GM21737 (cell line): ENCODE data around the gene RAB3C.

ENCODE experiments used
- ATAC-seq: cut with Tn5 transposase; IDR thresholded peaks from one replicate; pipeline ENCODE4 v1.9.1; 2021; ENCODE audit warnings: mild to moderate bottlenecking, moderate library complexity; ENCODE audit not compliant: unreplicated experiment

RAB3C gene

DNA sequence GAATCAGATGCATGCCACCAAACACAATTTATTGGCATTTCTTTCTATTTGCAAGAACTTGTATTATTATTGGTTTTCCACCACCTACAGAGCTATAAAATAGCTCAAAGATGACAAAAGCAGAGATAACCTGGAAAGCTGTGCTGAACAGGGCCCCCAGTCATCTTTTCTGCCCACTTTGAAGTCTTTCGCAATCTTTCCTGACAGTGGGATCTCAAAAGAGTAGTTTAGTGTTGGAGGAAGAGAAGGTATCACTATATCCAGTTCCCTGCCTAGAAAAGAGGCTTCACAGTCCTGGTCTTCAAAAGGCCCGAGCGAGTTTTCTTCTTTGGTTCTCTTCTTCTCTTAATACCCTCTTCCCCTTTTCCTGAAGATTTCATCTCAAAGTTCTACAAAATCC, 231.0 kb downstream of the RAB3C start:
- no peak for ATAC-seq

DNA sequence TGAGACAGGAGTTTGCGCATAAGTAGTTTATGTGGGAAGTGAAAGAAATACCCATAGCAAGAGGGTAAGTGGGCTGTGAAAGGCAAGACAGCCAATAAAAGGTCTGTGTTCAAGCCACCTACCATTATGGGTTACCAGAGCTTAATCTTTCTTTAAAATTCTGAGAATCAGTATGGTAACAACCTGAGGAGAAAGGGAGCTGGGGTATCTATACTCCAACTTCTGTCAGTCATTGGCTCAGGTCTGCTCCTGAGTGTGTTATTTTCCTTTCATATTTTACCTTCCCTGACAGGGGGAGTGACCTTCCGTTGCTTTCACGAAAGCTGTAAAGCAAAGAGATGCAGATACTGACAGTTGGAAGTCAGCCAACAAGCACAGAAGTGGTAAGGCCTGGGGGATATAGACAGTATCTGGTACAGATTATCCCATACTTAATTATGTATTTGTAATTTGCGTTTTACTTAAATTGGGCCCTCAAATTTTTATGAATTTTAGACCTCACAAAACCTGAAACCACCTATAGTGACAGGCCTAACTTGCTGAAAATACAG, 233.4 kb downstream of the RAB3C start:
- no peak for ATAC-seq

DNA sequence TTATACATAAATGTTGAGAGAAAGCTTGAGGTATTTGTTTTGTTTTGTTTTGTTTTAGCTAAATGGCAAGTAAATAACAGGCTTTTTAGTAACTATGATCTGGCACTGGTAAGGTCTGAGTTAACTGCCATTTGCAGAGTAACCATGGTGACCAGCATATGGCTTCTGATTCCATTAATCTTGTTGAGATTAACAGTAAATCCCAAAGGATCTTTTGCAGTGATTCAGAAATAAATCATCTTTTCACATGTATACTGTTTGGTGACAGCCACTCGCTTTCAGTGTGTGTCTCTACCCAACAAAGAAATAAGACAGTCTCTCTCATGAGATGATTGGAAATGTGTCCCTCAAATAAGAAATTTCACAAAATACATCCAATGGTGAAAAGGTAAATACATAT, 235.6 kb downstream of the RAB3C start:
- no peak for ATAC-seq

DNA sequence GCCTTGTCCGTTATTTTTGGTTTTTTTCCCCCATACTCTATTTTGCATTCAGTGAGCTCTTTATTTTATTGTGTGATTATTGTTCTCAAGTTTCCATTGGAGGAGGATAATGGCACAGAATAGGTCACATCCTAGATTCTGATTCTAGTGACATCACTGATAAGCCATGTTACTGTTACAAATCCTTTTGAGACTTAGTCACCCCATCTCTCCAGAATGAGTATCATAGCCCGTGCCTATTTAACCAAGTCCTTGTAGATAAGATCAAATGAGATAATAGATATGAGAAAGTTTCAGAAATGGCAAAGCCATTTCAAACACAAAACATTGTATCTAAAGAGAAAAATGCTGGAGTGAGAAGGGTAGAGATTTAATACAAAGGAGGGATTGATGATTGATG, 242.6 kb downstream of the RAB3C start:
- no peak for ATAC-seq

DNA sequence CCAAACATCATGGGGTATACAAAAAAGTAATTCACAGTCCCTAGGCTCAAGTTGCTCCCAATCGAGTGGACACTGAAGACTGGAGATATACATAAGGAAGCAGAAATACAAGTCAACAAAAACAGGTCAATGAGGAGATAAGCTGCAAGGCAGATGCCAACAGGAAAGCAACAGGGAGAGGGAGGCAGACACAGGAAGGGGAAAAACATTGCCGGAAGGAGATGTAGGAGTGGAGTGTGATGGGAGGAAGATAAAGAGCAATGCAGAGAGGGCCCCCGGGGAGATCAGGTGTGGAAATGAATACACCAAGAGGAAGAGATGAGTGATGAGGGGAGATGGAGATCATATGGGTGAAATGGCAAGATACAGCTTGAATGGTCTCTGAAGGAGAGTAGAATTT, 243.0 kb downstream of the RAB3C start:
- ATAC-seq, result no peak

DNA sequence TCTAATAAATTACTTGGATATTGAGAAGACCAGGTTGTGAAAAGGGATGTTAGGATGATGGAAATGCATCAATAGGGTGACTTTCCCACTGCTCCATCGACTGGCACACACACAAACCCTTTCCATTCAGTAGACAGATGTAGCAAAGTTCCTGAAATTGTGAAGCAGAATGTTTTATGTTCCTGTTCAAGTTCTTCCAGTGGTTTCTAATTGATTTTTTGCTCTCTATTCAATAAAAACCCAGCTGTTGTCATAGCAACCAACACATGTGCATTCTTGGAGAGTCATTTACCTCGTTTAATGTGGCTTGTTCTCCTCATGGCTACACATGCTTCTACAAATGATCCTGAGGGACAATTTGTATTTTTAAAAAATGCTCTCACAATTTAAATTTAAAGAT, 244.6 kb downstream of the RAB3C start:
- no peak for ATAC-seq

DNA sequence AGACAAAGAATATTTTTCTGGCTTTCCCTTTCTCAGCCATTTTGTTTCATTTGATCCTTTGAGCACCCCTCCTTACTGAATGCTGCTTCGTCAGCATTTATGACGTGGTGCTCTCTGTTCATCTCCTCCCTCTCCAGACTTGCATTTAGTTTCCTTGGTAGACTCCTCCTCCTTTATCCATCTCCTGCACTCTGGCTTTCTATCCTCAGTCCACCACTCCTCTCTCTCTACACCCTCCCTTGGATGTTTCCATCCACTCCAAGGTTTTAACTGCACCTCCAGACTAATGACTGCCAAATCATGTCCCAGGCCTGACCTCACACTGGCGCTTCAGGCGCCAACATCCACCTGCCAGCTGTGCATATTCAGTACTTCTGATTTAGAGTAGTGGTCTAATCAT, 245.4 kb downstream of the RAB3C start:
- ATAC-seq, result no peak

DNA sequence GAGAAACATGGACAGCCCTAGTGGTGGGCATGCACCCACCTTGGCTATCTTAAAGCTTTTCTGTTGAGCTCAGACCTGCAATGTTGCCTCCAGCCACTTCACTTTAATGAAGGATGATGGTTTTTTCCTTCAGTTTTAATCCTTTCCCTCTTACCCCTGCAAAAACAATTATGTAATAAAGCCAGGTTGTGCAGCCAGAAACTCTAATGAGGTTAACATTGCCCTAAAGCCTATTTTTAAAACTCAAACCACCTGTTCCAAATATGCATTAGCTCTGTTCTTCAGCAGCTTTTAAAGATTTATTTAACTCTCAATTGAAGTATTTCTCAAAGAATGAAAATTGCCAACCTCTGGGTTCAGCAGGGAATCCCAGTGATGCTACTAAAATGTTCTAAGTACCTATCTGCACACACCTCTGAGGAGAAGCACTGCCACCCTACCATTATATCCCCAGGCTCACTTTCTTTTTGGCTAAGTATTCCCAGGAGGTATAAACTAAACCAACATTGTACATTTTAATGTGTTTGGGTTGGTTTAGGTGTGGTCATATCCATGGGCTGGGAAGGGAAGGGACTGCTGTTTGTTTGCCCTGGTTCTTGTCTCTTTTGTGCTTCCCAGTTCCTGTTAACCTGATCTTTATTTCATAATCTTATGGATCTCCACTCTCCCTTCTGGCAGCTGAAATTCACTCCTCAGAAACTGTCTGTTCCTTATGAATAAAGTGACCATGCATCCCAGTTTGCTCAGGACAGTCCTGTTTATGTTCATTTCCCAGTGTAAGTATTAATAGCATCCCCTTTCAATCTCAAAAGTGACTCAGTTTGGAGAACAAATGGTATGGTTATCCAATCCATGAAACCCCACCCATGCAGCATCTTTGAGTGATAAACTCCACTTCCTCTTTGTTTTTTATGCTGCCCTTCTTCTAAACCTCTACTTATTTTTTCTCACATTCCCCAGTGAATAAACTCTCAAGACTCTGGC, 251.7 kb downstream of the RAB3C start:
- no peak for ATAC-seq

DNA sequence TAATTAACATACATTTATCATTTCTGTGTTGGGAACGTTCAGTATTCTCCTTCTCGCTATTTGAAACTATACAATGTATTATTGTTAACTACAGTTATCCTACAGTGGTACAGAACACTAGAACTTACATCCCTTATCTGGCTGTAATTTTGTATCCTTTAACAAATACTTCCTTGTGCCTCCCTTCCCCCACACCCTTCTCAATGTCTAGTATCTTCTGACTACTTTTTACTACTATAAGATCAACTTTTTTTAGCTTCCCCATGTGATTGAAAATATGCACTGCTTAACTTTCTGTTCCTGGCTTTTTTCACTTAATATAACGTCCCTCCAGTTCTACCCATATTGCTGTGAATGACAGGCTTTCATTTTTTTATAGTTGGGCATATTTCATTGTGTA, 253.5 kb downstream of the RAB3C start:
- no peak for ATAC-seq

DNA sequence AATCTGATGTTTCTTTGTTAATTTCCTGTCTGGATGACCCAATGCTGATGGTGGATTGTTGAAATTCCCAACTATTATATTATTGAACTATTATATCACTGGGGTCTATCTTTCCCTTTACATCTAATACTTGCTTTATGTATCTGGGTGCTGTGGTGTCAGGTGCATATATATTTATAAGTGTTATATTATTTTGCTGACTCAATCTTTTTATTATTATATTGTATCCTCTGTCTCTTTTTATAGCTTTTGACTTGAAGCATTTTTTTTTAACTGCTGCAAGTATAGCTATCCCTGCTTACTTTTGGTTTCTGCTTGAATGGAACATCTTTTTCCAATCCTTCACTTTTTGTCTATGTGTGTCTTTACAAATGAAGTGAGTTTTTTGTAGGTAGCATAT, 255.9 kb downstream of the RAB3C start:
- no peak for ATAC-seq

DNA sequence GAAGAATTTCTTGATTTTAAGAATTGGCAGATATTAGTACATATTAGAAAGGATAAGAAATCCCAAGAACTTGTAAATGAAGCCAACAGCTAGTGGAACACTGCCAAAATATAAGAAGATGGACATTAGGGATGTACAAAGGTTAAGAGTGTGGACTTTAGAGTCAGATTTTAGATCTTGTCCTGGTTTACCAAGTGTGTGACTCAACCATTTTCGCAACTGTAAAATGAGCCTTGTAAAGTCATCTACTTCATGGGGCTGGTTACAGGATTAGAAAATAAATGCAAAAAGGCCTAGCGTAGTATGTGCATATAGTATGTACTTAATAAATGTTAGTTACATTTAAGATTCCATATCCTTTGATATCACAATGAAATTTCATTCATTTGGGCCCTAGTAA, 260.0 kb downstream of the RAB3C start:
- no peak for ATAC-seq

DNA sequence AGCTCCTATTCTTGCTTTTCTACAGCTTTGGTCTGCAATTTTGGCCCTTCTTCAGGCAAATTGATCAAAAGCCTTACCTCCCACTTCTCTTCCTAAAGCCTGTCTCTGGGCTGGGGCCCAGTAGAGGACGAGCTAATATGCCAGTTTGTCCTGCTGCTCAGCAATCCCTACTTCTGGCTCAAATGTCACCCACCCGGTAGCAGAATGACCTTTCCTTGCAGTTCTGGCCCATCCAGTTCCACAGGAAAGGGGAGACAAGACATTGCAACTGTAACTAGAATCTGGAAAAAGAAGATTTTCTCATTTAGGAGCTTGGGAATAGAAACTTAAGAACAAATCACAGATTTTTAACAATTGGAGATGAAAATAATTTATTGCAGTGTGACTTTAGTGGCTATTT, 261.5 kb downstream of the RAB3C start:
- ATAC-seq, result no peak

DNA sequence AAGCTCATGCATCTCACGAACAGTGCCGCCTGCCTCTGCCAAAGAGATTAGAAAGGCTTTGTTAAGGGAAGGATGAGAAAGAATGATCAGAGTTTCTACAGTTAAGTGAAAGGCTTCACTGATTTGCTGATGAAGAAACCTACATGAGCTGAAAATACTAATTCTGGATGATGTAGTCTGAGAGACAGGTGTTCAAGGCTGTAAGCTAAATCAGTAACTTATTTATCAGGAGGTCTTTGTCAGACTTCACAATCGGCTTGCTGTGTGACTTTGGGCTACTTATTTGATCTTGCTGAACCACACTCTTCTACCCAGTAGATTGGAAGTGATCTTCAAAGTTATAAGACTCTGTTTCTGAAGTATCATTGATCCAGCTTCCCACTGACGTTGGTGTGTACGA, 264.2 kb downstream of the RAB3C start:
- ATAC-seq, result no peak

DNA sequence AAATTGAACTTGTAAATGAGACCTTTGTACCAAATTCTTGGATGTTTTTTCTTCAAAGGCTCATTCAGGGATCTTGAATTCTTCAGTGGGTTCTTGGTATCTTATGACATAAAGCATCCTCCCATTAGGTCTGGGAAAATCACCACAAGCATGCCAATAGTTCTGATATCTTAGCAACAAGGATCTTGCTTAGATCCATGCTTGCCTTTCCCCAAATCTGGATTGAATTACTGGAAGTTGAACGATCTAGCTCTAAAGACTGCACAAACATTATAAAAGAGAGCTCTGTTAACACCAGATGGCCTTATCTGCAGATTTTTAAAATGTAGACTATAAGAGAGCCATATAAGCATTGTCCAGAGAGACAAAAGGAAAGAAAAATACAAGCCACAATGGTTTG, 266.3 kb downstream of the RAB3C start:
- no peak for ATAC-seq

DNA sequence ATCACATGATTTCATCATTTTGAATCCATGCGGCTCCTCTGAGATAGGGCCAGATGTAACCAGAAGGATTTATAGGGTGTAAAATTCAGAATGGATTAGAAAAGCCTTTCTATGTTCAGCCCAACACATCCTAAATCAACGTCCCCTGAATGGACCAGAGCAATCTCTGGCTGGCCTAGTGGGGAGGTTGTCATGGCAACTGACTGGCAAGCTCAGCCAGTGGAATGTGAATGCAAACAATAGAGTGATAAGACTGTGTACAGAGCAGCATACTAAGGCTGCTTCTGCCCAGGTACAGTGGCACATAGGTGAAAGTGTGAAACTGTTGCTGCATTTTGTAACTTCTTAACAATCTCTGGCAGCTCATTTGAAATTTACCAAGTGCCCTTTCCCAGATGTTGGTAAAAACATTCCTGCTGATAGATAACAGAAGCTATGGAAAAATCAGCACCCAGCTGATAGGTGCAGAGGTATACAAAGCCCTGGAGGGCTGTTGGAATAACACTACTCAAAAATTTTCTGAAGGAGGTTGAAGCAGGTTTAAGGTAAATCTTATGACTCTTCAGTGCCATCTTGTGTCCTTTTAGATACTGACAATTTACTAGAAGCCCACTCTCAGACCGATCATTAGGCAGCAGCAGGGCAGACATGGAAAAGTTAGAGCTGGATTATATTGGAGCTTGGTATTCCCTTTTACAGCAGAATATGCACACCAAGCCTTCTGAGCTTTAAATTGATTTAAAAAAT, 267.2 kb downstream of the RAB3C start:
- no peak for ATAC-seq

DNA sequence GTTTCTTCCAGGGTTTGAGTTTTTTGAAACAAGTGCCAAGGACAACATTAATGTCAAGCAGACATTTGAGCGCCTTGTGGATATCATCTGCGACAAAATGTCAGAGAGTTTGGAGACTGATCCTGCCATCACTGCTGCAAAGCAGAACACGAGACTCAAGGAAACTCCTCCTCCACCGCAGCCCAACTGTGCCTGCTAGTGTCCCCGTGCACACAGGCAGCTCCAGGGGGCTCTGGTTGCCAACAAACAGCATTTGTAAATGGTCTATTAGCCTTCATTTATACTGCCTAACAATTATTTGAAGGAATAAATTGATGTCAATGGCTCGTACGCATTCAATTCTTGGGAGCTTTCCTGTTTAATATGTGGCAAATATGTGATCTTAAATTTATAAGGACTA, 268.3 kb downstream of the RAB3C start:
- ATAC-seq, result no peak

DNA sequence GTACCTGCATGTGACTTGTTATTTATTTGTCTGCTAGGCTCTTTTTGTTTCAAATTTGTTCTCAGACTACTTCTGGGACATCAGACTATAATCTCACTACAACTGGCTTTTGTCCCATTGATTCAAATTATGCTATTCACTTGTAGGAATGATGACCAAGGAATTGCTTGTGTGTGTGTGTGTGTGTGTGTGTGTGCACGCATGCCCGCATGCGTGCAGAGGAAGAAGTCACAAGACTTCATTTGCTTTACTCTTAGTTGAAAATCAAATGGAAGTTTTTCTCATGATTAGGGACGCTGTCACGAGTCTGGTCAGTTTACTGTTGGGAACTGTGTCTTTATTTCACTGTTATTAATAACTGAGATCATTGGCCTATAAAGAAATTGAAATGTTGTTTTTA, 268.7 kb downstream of the RAB3C start:
- ATAC-seq, result no peak

DNA sequence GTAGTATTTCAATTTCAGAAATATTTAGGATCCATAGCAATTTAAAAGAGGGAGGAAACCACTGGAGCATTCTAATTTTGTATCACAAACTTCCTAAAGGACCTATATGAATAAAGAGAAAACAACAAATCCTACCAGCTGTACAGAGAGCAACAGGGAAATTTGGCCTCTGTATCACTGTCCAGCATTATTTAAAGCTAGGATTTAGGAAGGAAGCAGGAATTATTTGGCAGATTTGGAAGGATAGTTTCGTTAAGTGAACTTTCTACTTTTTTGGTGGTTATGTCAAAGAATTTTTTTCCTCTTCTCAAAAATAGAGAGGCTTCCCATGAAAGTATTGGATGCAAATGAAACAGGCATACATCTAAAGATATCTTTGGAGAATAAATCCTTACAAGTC, 269.7 kb downstream of the RAB3C start:
- ATAC-seq, result no peak

DNA sequence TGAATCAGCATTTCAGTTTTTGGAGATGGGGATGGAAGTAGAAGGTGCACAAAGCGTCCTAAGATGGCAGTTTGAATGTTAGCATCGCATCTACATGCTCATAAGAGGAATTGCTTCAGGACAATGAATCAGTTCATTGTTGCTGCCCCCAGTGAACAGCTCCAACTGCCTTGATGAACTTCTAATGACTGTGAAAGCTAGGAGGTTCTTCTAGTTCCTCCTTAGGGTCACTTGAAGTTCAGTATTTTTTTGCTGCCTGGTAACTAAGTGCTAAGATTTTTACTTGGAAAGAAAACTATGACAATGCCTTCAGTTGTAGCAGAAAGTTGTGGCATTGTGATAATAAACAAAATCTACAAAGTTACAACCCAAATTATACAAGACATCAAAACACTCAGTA, 271.6 kb downstream of the RAB3C start:
- ATAC-seq, result no peak

DNA sequence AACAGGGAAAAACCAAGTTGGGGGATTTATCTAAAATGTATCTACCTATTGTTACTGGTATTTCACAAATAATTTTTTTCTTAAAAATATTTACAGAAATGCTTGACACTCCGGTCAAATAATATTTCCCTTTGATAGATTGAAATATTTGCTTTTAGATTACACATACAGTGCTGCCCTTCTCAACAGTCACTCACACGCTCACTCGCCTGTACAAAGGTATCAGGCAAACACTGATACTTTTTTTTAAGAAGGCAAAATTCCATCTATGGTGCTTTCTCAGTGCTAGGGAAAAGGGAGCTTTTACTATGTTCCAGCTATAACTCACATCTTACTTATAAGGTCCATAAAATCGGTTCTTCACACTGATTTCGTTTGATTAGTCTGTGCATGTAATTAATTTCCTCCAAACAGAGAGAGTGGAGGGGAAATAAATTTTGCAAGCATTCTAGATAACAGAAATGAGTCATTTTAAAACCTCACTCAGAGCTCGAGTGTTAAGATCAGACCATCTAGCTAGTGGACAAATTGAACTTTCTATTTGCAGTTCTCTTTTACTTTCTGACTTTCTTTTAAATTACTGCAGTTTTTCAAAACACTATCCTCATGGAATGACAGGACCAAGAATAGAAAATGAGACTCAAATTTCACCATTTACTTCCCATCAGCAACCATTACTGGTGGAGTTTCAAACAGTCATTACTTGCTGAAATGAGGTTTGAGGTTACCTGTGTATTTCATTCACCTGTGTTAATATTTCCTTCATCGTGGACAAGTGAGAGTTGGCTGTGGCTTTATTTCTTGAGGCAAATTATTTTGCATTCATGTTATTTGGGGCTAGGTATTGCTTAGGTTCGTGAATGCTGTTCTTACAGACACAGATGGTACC, 273.2 kb downstream of the RAB3C start:
- ATAC-seq, result no peak

DNA sequence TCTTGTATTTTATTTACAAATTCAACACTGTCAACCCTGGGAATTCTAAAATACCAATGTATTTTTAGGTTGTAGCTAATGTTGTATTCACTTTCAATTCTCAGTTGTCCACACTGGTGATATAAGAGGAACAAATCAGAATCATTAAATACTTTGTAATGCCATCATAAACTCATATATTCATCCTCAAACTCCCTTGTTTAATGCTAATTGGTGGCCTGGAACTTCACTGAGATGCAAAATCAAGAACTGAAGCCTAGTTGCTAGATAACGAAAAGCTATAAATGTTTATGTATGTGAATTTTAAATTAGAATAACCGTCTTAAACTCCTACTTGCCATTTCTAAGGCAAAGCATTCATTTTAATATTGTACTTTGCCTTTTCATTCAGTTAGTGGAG, 274.7 kb downstream of the RAB3C start:
- ATAC-seq, result no peak
